ENCODE results near the gene GABPB2.

The GABPB2 gene

GRCh38 chr1:151061704-151062103 is 8.9 kb upstream of the GABPB2 start:
- no peak for DNase-seq (ENCODE audit: low read depth)
- H3K4me3 ChIP-seq (ENCODE audit: low read depth, low read length) = peak overlapping the region; percentile 99
- TF ChIP-seq MAX (IDR thresholded peaks at IDR 0.05; ENCODE audit: low read depth, low read length) (no peak), MYC (IDR thresholded peaks at IDR 0.05; ENCODE audit: low read depth, low read length) (no peak), POLR2A (IDR thresholded peaks at IDR 0.05; ENCODE audit: extremely low read depth, insufficient read length) (no peak)
- TF ChIP-seq, protein P1, sequence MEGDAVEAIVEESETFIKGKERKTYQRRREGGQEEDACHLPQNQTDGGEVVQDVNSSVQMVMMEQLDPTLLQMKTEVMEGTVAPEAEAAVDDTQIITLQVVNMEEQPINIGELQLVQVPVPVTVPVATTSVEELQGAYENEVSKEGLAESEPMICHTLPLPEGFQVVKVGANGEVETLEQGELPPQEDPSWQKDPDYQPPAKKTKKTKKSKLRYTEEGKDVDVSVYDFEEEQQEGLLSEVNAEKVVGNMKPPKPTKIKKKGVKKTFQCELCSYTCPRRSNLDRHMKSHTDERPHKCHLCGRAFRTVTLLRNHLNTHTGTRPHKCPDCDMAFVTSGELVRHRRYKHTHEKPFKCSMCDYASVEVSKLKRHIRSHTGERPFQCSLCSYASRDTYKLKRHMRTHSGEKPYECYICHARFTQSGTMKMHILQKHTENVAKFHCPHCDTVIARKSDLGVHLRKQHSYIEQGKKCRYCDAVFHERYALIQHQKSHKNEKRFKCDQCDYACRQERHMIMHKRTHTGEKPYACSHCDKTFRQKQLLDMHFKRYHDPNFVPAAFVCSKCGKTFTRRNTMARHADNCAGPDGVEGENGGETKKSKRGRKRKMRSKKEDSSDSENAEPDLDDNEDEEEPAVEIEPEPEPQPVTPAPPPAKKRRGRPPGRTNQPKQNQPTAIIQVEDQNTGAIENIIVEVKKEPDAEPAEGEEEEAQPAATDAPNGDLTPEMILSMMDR (IDR thresholded peaks at IDR 0.05; ENCODE audit: low read depth, low read length) = no peak

DNA sequence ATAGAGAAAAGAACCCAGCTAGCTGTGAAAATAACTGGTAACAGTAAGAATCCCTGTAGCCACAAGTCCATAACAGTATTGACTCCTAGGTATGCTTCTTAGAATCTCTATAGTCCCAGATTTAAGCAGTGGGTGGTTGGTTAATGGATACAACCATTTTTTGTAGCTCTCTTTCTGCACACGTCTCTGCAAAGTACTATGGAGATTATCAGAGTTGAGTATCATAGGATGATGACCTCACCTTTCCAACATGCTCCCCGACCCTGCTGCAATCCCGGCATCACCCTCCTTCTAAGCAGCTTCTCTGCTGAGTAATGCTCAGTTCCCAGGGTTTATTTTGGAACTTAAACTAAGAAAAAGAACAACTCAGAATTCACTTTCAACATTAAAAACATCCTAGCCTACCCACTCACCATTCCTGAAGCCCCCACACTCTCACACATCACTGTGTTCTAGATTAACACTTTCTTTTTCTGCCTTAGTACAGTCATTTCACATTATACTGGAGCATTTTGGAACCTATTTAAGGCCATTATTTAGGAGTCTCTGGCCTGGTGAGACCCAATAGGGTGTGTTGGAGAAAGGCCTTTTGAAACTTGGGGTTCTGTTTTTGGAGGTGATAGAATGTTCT is 7.7 kb upstream of the GABPB2 start:
- no peak for DNase-seq (ENCODE audit: low read depth)
- no peak overlapping the region for H3K4me3 ChIP-seq (ENCODE audit: low read depth, low read length)
- TF ChIP-seq, protein P1 (IDR thresholded peaks at IDR 0.05; ENCODE audit: low read depth, low read length) = no peak
- TF ChIP-seq MAX (IDR thresholded peaks at IDR 0.05; ENCODE audit: low read depth, low read length) (no peak), POLR2A (IDR thresholded peaks at IDR 0.05; ENCODE audit: extremely low read depth, insufficient read length) (no peak), MYC (IDR thresholded peaks at IDR 0.05; ENCODE audit: low read depth, low read length) (no peak)

- TF ChIP-seq MAX (IDR thresholded peaks at IDR 0.05; ENCODE audit: low read depth, low read length) = no peak
- no peak for TF ChIP-seq MYC (IDR thresholded peaks at IDR 0.05; ENCODE audit: low read depth, low read length)
- no peak for TF ChIP-seq POLR2A (IDR thresholded peaks at IDR 0.05; ENCODE audit: extremely low read depth, insufficient read length)
- TF ChIP-seq, protein P1 (IDR thresholded peaks at IDR 0.05; ENCODE audit: low read depth, low read length) = no peak
- no peak overlapping the region for H3K4me3 ChIP-seq (ENCODE audit: low read depth, low read length)
- no peak for DNase-seq (ENCODE audit: low read depth)
These were observed 5.4 kb upstream of the GABPB2 start for GRCh38 chr1:151065089-151065645.

GRCh38 chr1:151067185-151067584 is 3.4 kb upstream of the GABPB2 start:
- H3K4me3 ChIP-seq (ENCODE audit: low read depth, low read length) = no peak overlapping the region
- no peak for DNase-seq (ENCODE audit: low read depth)
- TF ChIP-seq POLR2A (IDR thresholded peaks at IDR 0.05; ENCODE audit: extremely low read depth, insufficient read length) (no peak), MYC (IDR thresholded peaks at IDR 0.05; ENCODE audit: low read depth, low read length) (no peak), MAX (IDR thresholded peaks at IDR 0.05; ENCODE audit: low read depth, low read length) (no peak)
- TF ChIP-seq, protein P1 (IDR thresholded peaks at IDR 0.05; ENCODE audit: low read depth, low read length) = no peak

GRCh38 chr1:151069103-151069486 is 1.5 kb upstream of the GABPB2 start:
- H3K4me3 ChIP-seq (ENCODE audit: low read depth, low read length) = no peak overlapping the region
- DNase-seq (ENCODE audit: low read depth) = no peak
- TF ChIP-seq MYC (IDR thresholded peaks at IDR 0.05; ENCODE audit: low read depth, low read length) (no peak), MAX (IDR thresholded peaks at IDR 0.05; ENCODE audit: low read depth, low read length) (no peak), POLR2A (IDR thresholded peaks at IDR 0.05; ENCODE audit: extremely low read depth, insufficient read length) (no peak)
- TF ChIP-seq, protein P1 (IDR thresholded peaks at IDR 0.05; ENCODE audit: low read depth, low read length) = no peak

All from NB4 (cell line).